ENCODE measurements around the gene LRRC71. TPM values are rescaled to one million over a fixed set of nuclear protein-coding genes. Genes with fewer than 3 reads are reported as not detected.

The LRRC71 gene
- total RNA-seq, 6 donors from 2014 or later, result 0.49 to 13.9 (median 6.3) TPM

DNA sequence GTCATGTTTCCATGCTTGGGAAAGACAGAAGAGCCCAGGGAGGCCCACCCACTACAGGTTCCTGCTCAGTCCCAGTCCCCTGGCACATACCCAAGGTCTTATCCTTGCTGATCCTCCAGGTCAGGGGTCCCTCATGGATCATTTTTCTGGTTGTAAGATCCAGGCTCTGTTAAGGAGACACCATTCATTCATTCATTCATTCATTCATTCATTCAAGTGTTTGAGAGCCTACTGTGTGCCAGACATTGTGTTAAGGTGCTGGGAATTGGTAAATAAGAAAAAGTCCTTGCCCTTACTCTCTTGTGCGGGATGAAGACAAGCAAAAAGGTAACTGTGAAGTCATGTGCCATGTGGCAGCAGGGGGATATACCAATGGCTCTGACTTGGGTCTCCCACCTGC lies 23.8 kb downstream of the LRRC71 start:
- Histone ChIP-seq H3K9me3 (no peaks in the 10 kb centered on the region), H3K4me3 (no peak overlapping the region), H3K36me3 (peaks cover 31 to 98% (median 90%) of the 10 kb centered on the region in 4 donors), H3K4me1 (no peaks in the 10 kb centered on the region), H3K27ac (no peak overlapping the region), H3K27me3 (no peaks in the 10 kb centered on the region)
- no peak for ATAC-seq (ENCODE audit: low FRiP score in 2 of 2)
- WGBS, 2 donors, result 93 to 95% methylated on average over 1 of the region's 1 CpG
- DNase-seq, result no peak
- TF ChIP-seq POLR2A (IDR thresholded peaks at IDR 0.05), result no peak
- TF ChIP-seq CTCF (IDR thresholded peaks at IDR 0.05), result no peak
- TF ChIP-seq POLR2AphosphoS5 (IDR thresholded peaks at IDR 0.05), result no peak
- no peak for TF ChIP-seq EP300 (IDR thresholded peaks at IDR 0.05)

GRCh38 chr1:156944848-156945247 lies 24.4 kb downstream of the LRRC71 start:
- 89 to 96% methylated on average over 8 of the region's 8 CpGs for WGBS, 2 donors
- Histone ChIP-seq H3K36me3 (peaks cover 31 to 98% (median 90%) of the 10 kb centered on the region in 4 donors), H3K27ac (no peak overlapping the region), H3K4me1 (no peaks in the 10 kb centered on the region), H3K4me3 (no peak overlapping the region), H3K9me3 (no peaks in the 10 kb centered on the region), H3K27me3 (no peaks in the 10 kb centered on the region)
- ATAC-seq (ENCODE audit: low FRiP score in 2 of 2) (no peak), DNase-seq (no peak)
- no peak for TF ChIP-seq CTCF (IDR thresholded peaks at IDR 0.05)
- TF ChIP-seq EP300 (IDR thresholded peaks at IDR 0.05), result no peak
- TF ChIP-seq POLR2AphosphoS5 (IDR thresholded peaks at IDR 0.05), result no peak

DNA sequence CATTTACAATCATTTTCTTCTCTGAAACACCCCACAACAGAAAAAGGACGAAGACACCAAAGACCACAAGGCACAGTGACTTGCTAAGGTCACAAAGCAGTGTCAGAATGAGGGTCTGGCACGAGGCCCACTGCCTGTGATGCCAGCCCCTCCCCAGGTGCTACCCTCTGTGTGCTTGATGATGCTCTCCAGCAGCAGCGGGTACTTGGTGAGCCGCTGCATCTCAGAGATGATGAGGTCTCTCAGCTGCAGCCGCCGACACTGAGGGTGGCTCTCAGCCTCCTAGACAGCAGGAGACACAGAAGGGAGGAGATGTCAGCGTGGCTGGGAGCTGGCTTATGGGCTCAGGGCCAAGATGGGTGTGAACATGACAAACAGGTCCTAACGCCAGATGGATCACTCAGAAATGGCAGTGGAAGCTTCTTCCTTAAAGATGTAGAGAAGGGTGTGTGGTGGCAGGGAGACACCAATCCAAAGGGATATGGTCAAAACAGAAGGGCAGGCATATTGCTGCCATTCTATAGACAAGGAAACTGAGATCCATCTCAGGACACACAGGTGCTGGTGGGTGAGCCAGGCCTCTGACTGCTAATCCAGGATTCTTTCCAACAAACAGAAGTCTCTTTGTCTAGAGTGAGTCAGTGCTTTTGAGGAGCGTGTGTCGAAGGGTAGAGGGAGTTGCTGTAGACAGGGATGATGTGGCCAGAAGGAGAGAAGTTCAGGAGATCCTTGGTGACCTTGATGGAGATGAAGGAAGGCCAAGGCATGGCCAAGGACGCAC lies 25.6 kb downstream of the LRRC71 start:
- no peaks in the 10 kb centered on the region for H3K27me3 ChIP-seq
- DNase-seq (peak in 1 of 2 donors; percentile 11), ATAC-seq (ENCODE audit: low FRiP score in 2 of 2) (no peak)
- H3K9me3 ChIP-seq, result no peaks in the 10 kb centered on the region
- H3K27ac ChIP-seq, result no peak overlapping the region
- TF ChIP-seq POLR2A (IDR thresholded peaks at IDR 0.05) (no peak), CTCF (IDR thresholded peaks at IDR 0.05) (no peak), EP300 (IDR thresholded peaks at IDR 0.05) (no peak), POLR2AphosphoS5 (IDR thresholded peaks at IDR 0.05) (no peak)
- H3K4me1 ChIP-seq, result no peaks in the 10 kb centered on the region
- no peak overlapping the region for H3K4me3 ChIP-seq
- WGBS, 2 donors, result 79 to 84% methylated on average over 10 to 11 of the region's 11 CpGs
- H3K36me3 ChIP-seq, result peaks cover 27 to 98% (median 85%) of the 10 kb centered on the region in 4 donors

DNA sequence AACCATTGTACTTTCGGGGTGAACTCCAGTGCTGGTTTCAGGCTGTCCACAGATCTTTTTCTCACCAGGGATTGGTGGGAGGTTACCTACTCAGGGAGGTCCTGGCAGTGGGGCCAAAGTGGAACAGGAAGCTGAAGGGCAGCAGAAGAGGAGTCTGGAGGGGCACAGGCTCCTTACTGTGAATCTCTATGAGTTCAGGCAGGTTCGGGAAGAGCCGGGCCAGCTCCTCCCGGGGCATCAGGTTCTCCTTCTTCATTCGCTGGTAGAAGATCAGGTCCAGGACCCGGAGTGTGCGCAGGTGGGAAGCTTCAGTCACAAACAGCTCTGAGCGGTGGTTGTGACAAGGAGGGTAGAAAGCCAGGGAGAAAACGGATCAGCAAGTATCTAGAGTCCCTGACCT lies 26.7 kb downstream of the LRRC71 start:
- Histone ChIP-seq H3K4me1 (no peaks in the 10 kb centered on the region), H3K36me3 (peaks cover 27 to 98% (median 84%) of the 10 kb centered on the region in 4 donors), H3K4me3 (no peak overlapping the region), H3K9me3 (no peaks in the 10 kb centered on the region), H3K27ac (no peak overlapping the region), H3K27me3 (no peaks in the 10 kb centered on the region)
- WGBS, 2 donors, result 93 to 96% methylated on average over 9 of the region's 9 CpGs
- ATAC-seq (ENCODE audit: low FRiP score in 2 of 2) (no peak), DNase-seq (peak in 1 of 2 donors; percentile 15)
- no peak for TF ChIP-seq POLR2A (IDR thresholded peaks at IDR 0.05)

- TF ChIP-seq POLR2AphosphoS5 (IDR thresholded peaks at IDR 0.05) (no peak), EP300 (IDR thresholded peaks at IDR 0.05) (no peak)
- no peak overlapping the region for H3K27ac ChIP-seq
- peak in 1 of 2 donors; percentile 19 for DNase-seq
- no peak overlapping the region for H3K4me3 ChIP-seq
- no peaks in the 10 kb centered on the region for H3K4me1 ChIP-seq
- H3K27me3 ChIP-seq, result no peaks in the 10 kb centered on the region
- WGBS, 2 donors, result 92 to 97% methylated on average over 17 of the region's 17 CpGs
- peaks cover 27 to 98% (median 80%) of the 10 kb centered on the region in 4 donors for H3K36me3 ChIP-seq
- no peaks in the 10 kb centered on the region for H3K9me3 ChIP-seq
- no peak for ATAC-seq (ENCODE audit: low FRiP score in 2 of 2)
Observed at GRCh38 chr1:156947818-156948525, 27.5 kb downstream of the LRRC71 start.
